GM18873 (cell line): ENCODE results near the gene DUSP14.

Source experiments
- ATAC-seq: cut with Tn5 transposase; IDR thresholded peaks from one replicate; pipeline ENCODE4 v1.9.1; 2021; ENCODE audit warnings: mild to moderate bottlenecking, moderate library complexity, moderate number of reproducible peaks; ENCODE audit not compliant: unreplicated experiment, low FRiP score

Gene DUSP14

GRCh38 chr17:37512442-37513068 is 22.9 kb downstream of the DUSP14 start:
- no peak for ATAC-seq

- no peak for ATAC-seq
These were observed 24.0 kb downstream of the DUSP14 start for GRCh38 chr17:37513711-37514110.

- no peak for ATAC-seq
These were observed 26.5 kb downstream of the DUSP14 start for GRCh38 chr17:37516127-37516571.

GRCh38 chr17:37517881-37518280 is 28.2 kb downstream of the DUSP14 start:
- ATAC-seq: no peak

GRCh38 chr17:37518826-37519225 is 29.1 kb downstream of the DUSP14 start:
- ATAC-seq: no peak

- ATAC-seq: no peak
These were observed 29.7 kb downstream of the DUSP14 start for GRCh38 chr17:37519251-37519985.

GRCh38 chr17:37520174-37520573 is 30.5 kb downstream of the DUSP14 start:
- no peak for ATAC-seq

- ATAC-seq: no peak
These were observed 32.1 kb downstream of the DUSP14 start for GRCh38 chr17:37521821-37522220.

GRCh38 chr17:37523715-37524219 is 34.1 kb downstream of the DUSP14 start:
- ATAC-seq: no peak

GRCh38 chr17:37527249-37527851 is 37.7 kb downstream of the DUSP14 start:
- ATAC-seq: no peak

- ATAC-seq: no peak
These were observed 40.7 kb downstream of the DUSP14 start for GRCh38 chr17:37530420-37530819.

GRCh38 chr17:37532756-37533155 is 43.1 kb downstream of the DUSP14 start:
- ATAC-seq: no peak

GRCh38 chr17:37535906-37536305 is 46.2 kb downstream of the DUSP14 start:
- no peak for ATAC-seq

GRCh38 chr17:37538981-37539659 is 49.4 kb downstream of the DUSP14 start:
- no peak for ATAC-seq

- ATAC-seq: no peak
These were observed 52.4 kb downstream of the DUSP14 start for GRCh38 chr17:37541880-37542660.

- ATAC-seq: no peak
These were observed 54.0 kb downstream of the DUSP14 start for GRCh38 chr17:37543637-37544052.

- ATAC-seq: no peak
These were observed 55.8 kb downstream of the DUSP14 start for GRCh38 chr17:37545486-37545885.

GRCh38 chr17:37546302-37546701 is 56.6 kb downstream of the DUSP14 start:
- ATAC-seq: no peak

- no peak for ATAC-seq
These were observed 58.3 kb downstream of the DUSP14 start for GRCh38 chr17:37547986-37548385.

- ATAC-seq: no peak
These were observed 62.1 kb downstream of the DUSP14 start for GRCh38 chr17:37551788-37552187.
